GM21526 (cell line): ENCODE results near the gene SELENOI.

Source experiments
- ATAC-seq: cut with Tn5 transposase; IDR thresholded peaks from one replicate; pipeline ENCODE4 v1.9.1; 2021; ENCODE audit warnings: moderate library complexity; ENCODE audit not compliant: unreplicated experiment, low FRiP score

The SELENOI gene

GRCh38 chr2:26401739-26402541 lies 56.0 kb downstream of the SELENOI start, which contains the start of gene DRC1:
DRC1 (plus strand) TSS chr2:26401920; CDS start chr2:26401990, 70 bp downstream.
- no peak for ATAC-seq

- ATAC-seq: no peak
Observed at GRCh38 chr2:26407526-26407925, 61.6 kb downstream of the SELENOI start.

GRCh38 chr2:26409785-26410184 lies 63.8 kb downstream of the SELENOI start:
- no peak for ATAC-seq

GRCh38 chr2:26410764-26411243 lies 64.9 kb downstream of the SELENOI start:
- ATAC-seq: no peak

- no peak for ATAC-seq
Observed at GRCh38 chr2:26411419-26411818, 65.5 kb downstream of the SELENOI start.

GRCh38 chr2:26412091-26412673 lies 66.2 kb downstream of the SELENOI start:
- no peak for ATAC-seq

GRCh38 chr2:26414311-26414710 lies 68.4 kb downstream of the SELENOI start:
- no peak for ATAC-seq

- ATAC-seq: no peak
Observed at GRCh38 chr2:26421961-26422360, 76.0 kb downstream of the SELENOI start.

GRCh38 chr2:26422947-26423629 lies 77.1 kb downstream of the SELENOI start:
- ATAC-seq: no peak

- no peak for ATAC-seq
Observed at GRCh38 chr2:26423750-26424149, 77.8 kb downstream of the SELENOI start.

GRCh38 chr2:26424221-26424620 lies 78.3 kb downstream of the SELENOI start:
- no peak for ATAC-seq

- no peak for ATAC-seq
Observed at GRCh38 chr2:26428846-26429245, 82.9 kb downstream of the SELENOI start.

- ATAC-seq: no peak
Observed at GRCh38 chr2:26429779-26430578, 84.0 kb downstream of the SELENOI start.

GRCh38 chr2:26430826-26431225 lies 84.9 kb downstream of the SELENOI start:
- no peak for ATAC-seq

- no peak for ATAC-seq
Observed at GRCh38 chr2:26432363-26432762, 86.4 kb downstream of the SELENOI start.

GRCh38 chr2:26432859-26433258 lies 86.9 kb downstream of the SELENOI start:
- no peak for ATAC-seq

GRCh38 chr2:26435106-26435505 lies 89.2 kb downstream of the SELENOI start:
- ATAC-seq: no peak

- ATAC-seq: no peak
Observed at GRCh38 chr2:26438526-26438925, 92.6 kb downstream of the SELENOI start.

GRCh38 chr2:26438926-26439325 lies 93.0 kb downstream of the SELENOI start:
- ATAC-seq: no peak

- no peak for ATAC-seq
Observed at GRCh38 chr2:26442301-26442700, 96.4 kb downstream of the SELENOI start.

GRCh38 chr2:26442707-26443106 lies 96.8 kb downstream of the SELENOI start:
- ATAC-seq: no peak
